Stimulated activated CD8-positive, alpha-beta memory T cell treated with anti-CD3 and anti-CD28 coated beads, Interleukin-12 subunit alpha, Interleukin-12 subunit beta, amount 100 ng/mL, for 24 hours (primary cell): ENCODE measurements around the gene NCF2.

ENCODE experiments used
- DNase-seq: peaks from one replicate; pipeline ENCODE4 v3.0.0-alpha.2; 2020; ENCODE audit errors: extremely low read depth

The NCF2 gene

GRCh38 chr1:183611021-183611420 lies 20.8 kb upstream of the NCF2 start:
- DNase-seq: no peak

GRCh38 chr1:183609759-183610452 lies 19.6 kb upstream of the NCF2 start:
- DNase-seq: no peak

GRCh38 chr1:183609313-183609712 lies 19.1 kb upstream of the NCF2 start:
- no peak for DNase-seq

- DNase-seq: no peak
Observed at GRCh38 chr1:183607322-183607980, 17.2 kb upstream of the NCF2 start.

GRCh38 chr1:183605904-183606303 lies 15.6 kb upstream of the NCF2 start:
- DNase-seq: no peak

GRCh38 chr1:183604815-183605214 lies 14.6 kb upstream of the NCF2 start:
- DNase-seq: no peak

- no peak for DNase-seq
Observed at GRCh38 chr1:183604038-183604808, 14.0 kb upstream of the NCF2 start.

- no peak for DNase-seq
Observed at GRCh38 chr1:183602510-183602909, 12.3 kb upstream of the NCF2 start.

- no peak for DNase-seq
Observed at GRCh38 chr1:183600634-183601033, 10.4 kb upstream of the NCF2 start.

GRCh38 chr1:183600136-183600535 lies 9.9 kb upstream of the NCF2 start:
- no peak for DNase-seq

- DNase-seq: no peak
Observed at GRCh38 chr1:183598386-183598785, 8.1 kb upstream of the NCF2 start.

GRCh38 chr1:183597656-183598347 lies 7.5 kb upstream of the NCF2 start:
- no peak for DNase-seq

- no peak for DNase-seq
Observed at GRCh38 chr1:183596500-183596899, 6.2 kb upstream of the NCF2 start.

- DNase-seq: no peak
Observed at GRCh38 chr1:183595537-183595936, 5.3 kb upstream of the NCF2 start.

GRCh38 chr1:183593356-183593755 lies 3.1 kb upstream of the NCF2 start:
- no peak for DNase-seq

GRCh38 chr1:183592733-183593132 lies 2.5 kb upstream of the NCF2 start:
- DNase-seq: no peak

- no peak for DNase-seq
Observed at GRCh38 chr1:183589874-183590243, 400 bp downstream of the NCF2 start.

GRCh38 chr1:183589384-183589783 lies 875 bp downstream of the NCF2 start:
- DNase-seq: no peak

- DNase-seq: no peak
Observed at GRCh38 chr1:183588827-183589226, 1.4 kb downstream of the NCF2 start.

GRCh38 chr1:183586926-183587325 lies 3.3 kb downstream of the NCF2 start:
- no peak for DNase-seq

GRCh38 chr1:183586455-183586854 lies 3.8 kb downstream of the NCF2 start:
- no peak for DNase-seq

- no peak for DNase-seq
Observed at GRCh38 chr1:183585038-183585437, 5.2 kb downstream of the NCF2 start.
